Neutrophil (primary cell): ENCODE data around the gene PUSL1.

Experiments used
- H3K27ac ChIP-seq: fragments of 200-600 bp; sonication (generic); 2 replicates; pipeline ENCODE4 v1.5.1; 2016; ENCODE audit warnings: mild to moderate bottlenecking, moderate library complexity
- H3K27me3 ChIP-seq: fragments of 200-600 bp; sonication (generic); 2 replicates; pipeline ENCODE4 v1.6.0; 2016; ENCODE audit warnings: mild to moderate bottlenecking
- H3K36me3 ChIP-seq: fragments of 200-600 bp; sonication (generic); 2 replicates; pipeline ENCODE4 v1.5.1; 2017
- H3K4me1 ChIP-seq, 2 experiments: fragments of 200-600 bp in 1 of 2; sonication (generic) in 1 of 2; 1 replicate in 1 of 2; 2 replicates in 1 of 2; pipeline versions ENCODE4 v1.5.1 to v1.6.1; 2013 to 2016; ENCODE audit warnings: low read depth in 1 of 2, low read length in 1 of 2, mild to moderate bottlenecking in 1 of 2, moderate library complexity in 1 of 2; ENCODE audit not compliant: control insufficient read depth in 1 of 2, insufficient read depth in 1 of 2
- H3K4me3 ChIP-seq, 2 experiments: fragments of 200-600 bp in 1 of 2; sonication (generic) in 1 of 2; 1 replicate in 1 of 2; 2 replicates in 1 of 2; pipeline ENCODE4 v1.5.1; 2013 to 2016; ENCODE audit warnings: low read depth in 1 of 2, low read length in 1 of 2, mild to moderate bottlenecking in 1 of 2, moderate library complexity in 1 of 2
- H3K9me3 ChIP-seq: fragments of 200-600 bp; sonication (generic); 2 replicates; pipeline ENCODE4 v1.5.1; 2016
- CTCF ChIP-seq: fragments of 200-600 bp; sonication (generic); IDR thresholded peaks from 2 replicates; pipeline ENCODE4 v1.5.1; 2016; ENCODE audit warnings: antibody characterized with exemption

PUSL1 gene

GRCh38 chr1:1359308-1359663 lies 50.9 kb downstream of the PUSL1 start:
- Histone ChIP-seq H3K27me3 (peaks cover 91% of the 10 kb centered on the region), H3K9me3 (no peaks in the 10 kb centered on the region), H3K27ac (no peak overlapping the region), H3K36me3 (no peaks in the 10 kb centered on the region), H3K4me1 (peaks cover 0 to 10% of the 10 kb centered on the region in 2 experiments), H3K4me3 (no peak overlapping the region)
- no peak for TF ChIP-seq CTCF

GRCh38 chr1:1359664-1360468 lies 51.5 kb downstream of the PUSL1 start:
- Histone ChIP-seq H3K4me1 (peaks cover 0 to 7% of the 10 kb centered on the region in 2 experiments), H3K9me3 (no peaks in the 10 kb centered on the region), H3K27me3 (peaks cover 91% of the 10 kb centered on the region), H3K36me3 (no peaks in the 10 kb centered on the region), H3K4me3 (no peak overlapping the region), H3K27ac (no peak overlapping the region)
- no peak for TF ChIP-seq CTCF

- no peak for TF ChIP-seq CTCF
- H3K36me3 ChIP-seq = no peaks in the 10 kb centered on the region
- H3K27ac ChIP-seq = no peak overlapping the region
- no peak overlapping the region for H3K4me3 ChIP-seq
- no peaks in the 10 kb centered on the region for H3K9me3 ChIP-seq
- H3K27me3 ChIP-seq = peaks cover 86% of the 10 kb centered on the region
- no peaks in the 10 kb centered on the region for H3K4me1 ChIP-seq
Measured at GRCh38 chr1:1360506-1361169, 52.2 kb downstream of the PUSL1 start.
